Measurements from ENCODE around the gene PAK1IP1.

- TF ChIP-seq CTCF (IDR thresholded peaks at IDR 0.05; ENCODE audit: low read length) (no peak), EZH2 (IDR thresholded peaks at IDR 0.05; ENCODE audit: borderline replicate concordance, low read length) (no peak)
These were observed 27.7 kb downstream of the PAK1IP1 start for GRCh38 chr6:10722570-10722819.

All from OCI-LY1 (cell line).